Activated CD4-positive, alpha-beta T cell treated with anti-CD3 and anti-CD28 coated beads, Interleukin-2, amount 50 U/mL, for 48 hours (primary cell): Measurements from ENCODE around the gene ROBO1.

Source experiments
- DNase-seq, 2 experiments: peaks; one replicate each; pipeline ENCODE4 v3.0.0-alpha.2; 2020

The ROBO1 gene

GRCh38 chr3:79436387-79436786, 331.4 kb downstream of the ROBO1 start:
- DNase-seq = no peak

GRCh38 chr3:79427081-79427480, 340.7 kb downstream of the ROBO1 start:
- DNase-seq = no peak

- DNase-seq = no peak
These were observed 343.0 kb downstream of the ROBO1 start for GRCh38 chr3:79424811-79425210.

GRCh38 chr3:79423417-79423816, 344.4 kb downstream of the ROBO1 start:
- no peak for DNase-seq

GRCh38 chr3:79421273-79421672, 346.5 kb downstream of the ROBO1 start:
- no peak for DNase-seq

GRCh38 chr3:79418855-79419621, 348.8 kb downstream of the ROBO1 start:
- no peak for DNase-seq

GRCh38 chr3:79415356-79415755, 352.4 kb downstream of the ROBO1 start:
- DNase-seq = no peak

GRCh38 chr3:79414806-79415205, 353.0 kb downstream of the ROBO1 start:
- DNase-seq = no peak

GRCh38 chr3:79414035-79414434, 353.8 kb downstream of the ROBO1 start:
- DNase-seq = no peak

- no peak for DNase-seq
These were observed 355.3 kb downstream of the ROBO1 start for GRCh38 chr3:79412537-79412936.

- DNase-seq = no peak
These were observed 357.2 kb downstream of the ROBO1 start for GRCh38 chr3:79410617-79411016.

GRCh38 chr3:79410136-79410535, 357.7 kb downstream of the ROBO1 start:
- DNase-seq = no peak

GRCh38 chr3:79406175-79406574, 361.6 kb downstream of the ROBO1 start:
- DNase-seq = no peak

- DNase-seq = no peak
These were observed 362.6 kb downstream of the ROBO1 start for GRCh38 chr3:79405183-79405582.

GRCh38 chr3:79396595-79396994, 371.2 kb downstream of the ROBO1 start:
- DNase-seq = no peak

GRCh38 chr3:79392479-79392878, 375.3 kb downstream of the ROBO1 start:
- DNase-seq = no peak

GRCh38 chr3:79390352-79390751, 377.4 kb downstream of the ROBO1 start:
- no peak for DNase-seq

GRCh38 chr3:79385211-79385610, 382.6 kb downstream of the ROBO1 start:
- no peak for DNase-seq

- DNase-seq = no peak
These were observed 384.3 kb downstream of the ROBO1 start for GRCh38 chr3:79383402-79384012.

GRCh38 chr3:79380581-79380980, 387.2 kb downstream of the ROBO1 start:
- DNase-seq = no peak

GRCh38 chr3:79378064-79378463, 389.7 kb downstream of the ROBO1 start:
- no peak for DNase-seq

GRCh38 chr3:79369306-79369705, 398.5 kb downstream of the ROBO1 start:
- no peak for DNase-seq

- no peak for DNase-seq
These were observed 399.4 kb downstream of the ROBO1 start for GRCh38 chr3:79368403-79368802.

- DNase-seq = no peak
These were observed 400.0 kb downstream of the ROBO1 start for GRCh38 chr3:79367803-79368202.

GRCh38 chr3:79367066-79367465, 400.7 kb downstream of the ROBO1 start:
- DNase-seq = no peak
